Natural killer cell (primary cell): ENCODE measurements around the gene DNAJB1. TPM values are rescaled to one million over a fixed set of nuclear protein-coding genes. Genes with fewer than 3 reads are reported as not detected.
"Not testable (repeated sequence)": the region's sequence is repeated elsewhere in the genome, so short reads cannot be mapped to it uniquely, and the experiment has no call there.

Source experiments
- ATAC-seq, 3 donors: fragments of 150-1000 bp in 2 of 3; fragments of 200-7000 bp in 1 of 3; cut with Tn5 transposase; 1 replicate in 1 of 3; 2 replicates in 2 of 3; pipeline ENCODE4 v1.10.0; 2021; ENCODE audit warnings: mild to moderate bottlenecking in 2 of 3, moderate library complexity in 2 of 3
- DNase-seq, 2 donors: peaks; one replicate each; pipeline versions ENCODE4 v3.0.0 to v3.0.0-alpha.2; 2013 to 2021; ENCODE audit warnings: mixed read lengths in 1 of 2
- H3K27ac ChIP-seq: one replicate; pipeline ENCODE4 v1.5.1; 2013; ENCODE audit warnings: mild to moderate bottlenecking, low read length
- H3K27me3 ChIP-seq: one replicate; pipeline ENCODE4 v1.6.1; 2013; ENCODE audit warnings: low read length; ENCODE audit not compliant: control insufficient read depth, insufficient read depth
- H3K36me3 ChIP-seq: one replicate; pipeline ENCODE4 v1.6.1; 2013; ENCODE audit warnings: low read length; ENCODE audit not compliant: control insufficient read depth, insufficient read depth
- H3K4me1 ChIP-seq: one replicate; pipeline ENCODE4 v1.6.1; 2013; ENCODE audit warnings: low read length; ENCODE audit not compliant: control insufficient read depth, insufficient read depth
- H3K4me3 ChIP-seq: one replicate; pipeline ENCODE4 v1.5.1; 2013; ENCODE audit warnings: low read length
- H3K9me3 ChIP-seq: one replicate; pipeline ENCODE4 v1.6.1; 2013; ENCODE audit warnings: low read length; ENCODE audit not compliant: control insufficient read depth, insufficient read depth
- H3K27ac Mint-ChIP-seq, 2 donors: one replicate each; pipeline ENCODE4 v1.8.0; 2022; ENCODE audit warnings: mild to moderate bottlenecking in 2 of 2, mixed read lengths in 2 of 2, moderate library complexity in 1 of 2
- H3K27me3 Mint-ChIP-seq, 2 donors: one replicate each; pipeline ENCODE4 v1.8.0; 2022; ENCODE audit warnings: low read depth in 2 of 2, mixed read lengths in 2 of 2
- H3K36me3 Mint-ChIP-seq: one replicate; pipeline ENCODE4 v1.8.0; 2022; ENCODE audit warnings: mixed read lengths
- H3K4me1 Mint-ChIP-seq, 2 donors: one replicate each; pipeline ENCODE4 v1.8.0; 2022; ENCODE audit warnings: mixed read lengths in 2 of 2
- H3K4me3 Mint-ChIP-seq: one replicate; pipeline ENCODE4 v1.8.0; 2022; ENCODE audit warnings: mild to moderate bottlenecking, moderate library complexity, mixed read lengths
- H3K9me3 Mint-ChIP-seq, 2 donors: one replicate each; pipeline ENCODE4 v1.8.0; 2022; ENCODE audit warnings: mixed read lengths in 2 of 2
- WGBS: methylation state at CpG from one replicate; pipeline ENCODE4 v1.1.7; 2013; ENCODE audit warnings: missing lambda C conversion rate; ENCODE audit not compliant: insufficient coverage; 5-methylcytosine and 5-hydroxymethylcytosine counted together
- intact Hi-C: fragments of 100-400 bp; cut with micrococcal nuclease; formaldehyde crosslinking; loops from one replicate; pipeline ENCODE4 v1.14.2; 2022
- total RNA-seq, 4 donors: library from RNA; stranded (reverse); fragments of 120-200 nt in 1 of 4; gene quantifications; one replicate each; pipeline versions ENCODE4 v1.2.3 to v1.2.4, GENCODE V29; 2013 to 2022
- TF ChIP-seq, protein P1 (sequence below): fragments of 200-600 bp; IDR thresholded peaks from one replicate; pipeline ENCODE4 v1.8.0; 2022; ENCODE audit warnings: antibody characterized with exemption

DNAJB1 gene
- total RNA-seq, 3 donors from 2014 or later (not counting 1 experiment from before 2014, with no cell fraction given) = 148 to 238 (median 192) TPM

DNA sequence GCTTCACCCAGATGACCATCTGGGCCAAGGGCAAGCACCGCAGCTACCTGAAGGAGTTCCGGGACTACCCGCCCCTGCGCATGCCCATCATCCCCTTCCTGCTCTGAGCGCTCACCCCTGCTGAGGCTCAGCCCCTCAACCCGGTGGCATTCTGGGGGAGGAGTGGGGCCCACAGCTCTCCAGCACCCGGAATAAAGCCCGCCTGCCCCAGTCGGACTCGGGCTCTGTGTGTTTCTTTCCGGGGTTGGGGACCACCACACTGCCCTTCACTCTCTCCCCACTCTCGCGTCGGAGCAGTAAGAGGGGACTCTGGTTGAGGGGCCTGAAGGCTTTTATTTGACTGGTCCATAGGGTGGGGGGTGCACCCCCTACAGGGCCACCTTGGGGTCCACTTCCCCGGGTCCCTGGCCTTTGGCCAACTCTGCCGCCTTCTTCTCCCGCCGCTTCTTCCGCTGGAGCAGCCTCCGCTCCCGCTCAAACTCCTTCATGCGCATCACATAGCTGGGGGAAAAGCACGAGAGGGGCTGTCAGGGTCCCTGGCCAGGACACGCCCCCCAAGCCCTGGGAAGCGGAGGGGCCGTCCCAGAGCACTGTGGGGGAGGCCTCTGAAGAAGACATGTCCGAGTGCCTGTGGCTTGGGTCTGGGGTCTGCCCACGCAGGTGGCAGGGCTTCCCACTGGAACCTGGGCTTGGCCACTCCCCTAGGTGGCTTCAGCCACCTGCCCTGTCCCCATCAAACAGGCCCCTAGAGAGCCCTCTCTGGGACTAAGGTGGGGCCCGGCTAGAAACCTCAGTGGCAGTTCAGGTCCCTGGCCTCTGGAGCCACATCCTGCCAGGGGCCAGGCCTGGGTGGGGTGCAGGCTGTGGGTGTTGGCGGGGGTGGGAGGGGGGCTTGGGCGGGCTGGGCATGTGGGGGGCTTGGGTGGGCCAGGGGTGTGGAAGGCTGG, 47.8 kb upstream of the DNAJB1 start:
- ATAC-seq = peak in 2 of 3 donors; percentile 7 to 11
- TF ChIP-seq, protein P1, sequence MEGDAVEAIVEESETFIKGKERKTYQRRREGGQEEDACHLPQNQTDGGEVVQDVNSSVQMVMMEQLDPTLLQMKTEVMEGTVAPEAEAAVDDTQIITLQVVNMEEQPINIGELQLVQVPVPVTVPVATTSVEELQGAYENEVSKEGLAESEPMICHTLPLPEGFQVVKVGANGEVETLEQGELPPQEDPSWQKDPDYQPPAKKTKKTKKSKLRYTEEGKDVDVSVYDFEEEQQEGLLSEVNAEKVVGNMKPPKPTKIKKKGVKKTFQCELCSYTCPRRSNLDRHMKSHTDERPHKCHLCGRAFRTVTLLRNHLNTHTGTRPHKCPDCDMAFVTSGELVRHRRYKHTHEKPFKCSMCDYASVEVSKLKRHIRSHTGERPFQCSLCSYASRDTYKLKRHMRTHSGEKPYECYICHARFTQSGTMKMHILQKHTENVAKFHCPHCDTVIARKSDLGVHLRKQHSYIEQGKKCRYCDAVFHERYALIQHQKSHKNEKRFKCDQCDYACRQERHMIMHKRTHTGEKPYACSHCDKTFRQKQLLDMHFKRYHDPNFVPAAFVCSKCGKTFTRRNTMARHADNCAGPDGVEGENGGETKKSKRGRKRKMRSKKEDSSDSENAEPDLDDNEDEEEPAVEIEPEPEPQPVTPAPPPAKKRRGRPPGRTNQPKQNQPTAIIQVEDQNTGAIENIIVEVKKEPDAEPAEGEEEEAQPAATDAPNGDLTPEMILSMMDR = no peak
- H3K36me3 Mint-ChIP-seq = no peaks in the 10 kb centered on the region
- DNase-seq = peak in 1 of 2 donors; percentile 22
- H3K9me3 Mint-ChIP-seq = no peaks in the 10 kb centered on the region
- 75% methylated on average over 14 of the region's 31 CpGs for WGBS
- H3K4me3 ChIP-seq = no peak overlapping the region
- H3K4me3 Mint-ChIP-seq = peak overlapping the region; percentile 84
- peaks cover 39 to 78% of the 10 kb centered on the region in 2 donors for H3K4me1 Mint-ChIP-seq
- H3K9me3 ChIP-seq = no peaks in the 10 kb centered on the region
- peaks cover 88% of the 10 kb centered on the region for H3K4me1 ChIP-seq
- no peaks in the 10 kb centered on the region for H3K27me3 ChIP-seq
- H3K27ac ChIP-seq = peak overlapping the region; percentile 78
- peak overlapping the region; percentile 84 to 94 for H3K27ac Mint-ChIP-seq
- peaks cover 28% of the 10 kb centered on the region for H3K36me3 ChIP-seq
- intact Hi-C loops = no loop called here
- no peaks in the 10 kb centered on the region for H3K27me3 Mint-ChIP-seq

GRCh38 chr19:14565298-14565679, 47.1 kb upstream of the DNAJB1 start:
- ATAC-seq (no peak), DNase-seq (peak in 1 of 2 donors; percentile 8)
- no peaks in the 10 kb centered on the region for H3K36me3 Mint-ChIP-seq
- H3K9me3 Mint-ChIP-seq = no peaks in the 10 kb centered on the region
- no peaks in the 10 kb centered on the region for H3K27me3 Mint-ChIP-seq
- intact Hi-C loops = no loop called here
- TF ChIP-seq, protein P1 = no peak
- Histone ChIP-seq H3K36me3 (peaks cover 28% of the 10 kb centered on the region), H3K9me3 (no peaks in the 10 kb centered on the region), H3K27ac (peak overlapping the region; percentile 52), H3K27me3 (no peaks in the 10 kb centered on the region), H3K4me1 (peaks cover 88% of the 10 kb centered on the region), H3K4me3 (no peak overlapping the region)
- 91% methylated on average over 22 of the region's 22 CpGs for WGBS
- H3K27ac Mint-ChIP-seq = peak overlapping the region; percentile 84 to 94
- peak overlapping the region; percentile 21 for H3K4me3 Mint-ChIP-seq
- peaks cover 39 to 83% of the 10 kb centered on the region in 2 donors for H3K4me1 Mint-ChIP-seq

DNA sequence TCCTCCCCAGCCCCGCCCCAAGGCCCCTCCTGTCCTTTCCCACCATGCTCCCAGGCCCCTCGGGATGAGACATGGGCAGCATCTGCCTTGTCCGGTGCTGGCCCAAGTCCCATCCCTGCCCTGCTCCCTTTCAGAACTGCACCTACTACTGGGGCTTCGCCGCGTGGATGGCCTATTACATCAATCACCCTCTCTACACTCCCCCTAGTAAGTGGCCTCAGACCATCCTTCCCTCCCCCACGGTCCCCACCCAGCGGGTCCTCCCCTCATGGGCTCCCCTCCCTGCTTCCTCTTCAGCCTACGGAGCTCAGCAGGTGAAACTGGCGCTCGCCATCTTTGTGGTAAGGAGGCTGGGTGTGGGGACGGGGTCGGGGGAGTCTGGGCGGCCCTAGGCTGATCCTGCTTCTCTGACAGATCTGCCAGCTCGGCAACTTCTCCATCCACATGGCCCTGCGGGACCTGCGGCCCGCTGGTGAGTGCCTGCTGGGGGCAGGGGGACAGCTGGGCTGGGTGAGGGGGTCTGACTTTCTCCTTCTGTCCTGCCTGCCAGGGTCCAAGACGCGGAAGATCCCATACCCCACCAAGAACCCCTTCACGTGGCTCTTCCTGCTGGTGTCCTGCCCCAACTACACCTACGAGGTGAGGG, 46.6 kb upstream of the DNAJB1 start:
- H3K36me3 Mint-ChIP-seq, H3K9me3 ChIP-seq, ATAC-seq, intact Hi-C loops, H3K27me3 ChIP-seq, H3K9me3 Mint-ChIP-seq, H3K27me3 Mint-ChIP-seq, H3K4me3 ChIP-seq: not testable (repeated sequence)
- peak overlapping the region; percentile 52 for H3K27ac ChIP-seq
- Mint-ChIP-seq H3K27ac (peak overlapping the region; percentile 84 to 94), H3K4me1 (peaks cover 39 to 83% of the 10 kb centered on the region in 2 donors), H3K4me3 (peak overlapping the region; percentile 21)
- H3K36me3 ChIP-seq = peaks cover 28% of the 10 kb centered on the region
- peak in 1 of 2 donors; percentile 11 for DNase-seq
- H3K4me1 ChIP-seq = peaks cover 92% of the 10 kb centered on the region
- WGBS = 69% methylated on average over 16 of the region's 22 CpGs
